Neuronal stem cell (in vitro differentiated cells): ENCODE results near the gene CD80.

Experiments
- DNase-seq: peaks from one replicate; pipeline ENCODE4 v3.0.0-alpha.2; 2013; ENCODE audit warnings: low spot score
- H2AFZ ChIP-seq: one replicate; pipeline ENCODE4 v1.6.1; 2013; ENCODE audit warnings: mild to moderate bottlenecking, low read length, inconsistent platforms
- H2AK5ac ChIP-seq: 2 replicates; pipeline ENCODE4 v1.6.1; 2013; ENCODE audit warnings: low read depth, mild to moderate bottlenecking, inconsistent platforms, low read length, moderate library complexity, mixed read lengths
- H2BK120ac ChIP-seq: 2 replicates; pipeline ENCODE4 v1.6.1; 2013; ENCODE audit warnings: low read depth, mild to moderate bottlenecking, inconsistent platforms, low read length, moderate library complexity, mixed read lengths
- H2BK12ac ChIP-seq: one replicate; pipeline ENCODE4 v1.6.1; 2013; ENCODE audit warnings: low read length, inconsistent platforms
- H2BK15ac ChIP-seq: 2 replicates; pipeline ENCODE4 v1.6.1; 2013; ENCODE audit warnings: mild to moderate bottlenecking, low read length, inconsistent platforms, mixed read lengths
- H2BK5ac ChIP-seq: one replicate; pipeline ENCODE4 v1.6.1; 2013; ENCODE audit warnings: inconsistent platforms, mild to moderate bottlenecking, low read length, moderate library complexity
- H3K14ac ChIP-seq: one replicate; pipeline ENCODE4 v1.6.1; 2013; ENCODE audit warnings: low read length, inconsistent platforms
- H3K18ac ChIP-seq: 2 replicates; pipeline ENCODE4 v1.6.1; 2013; ENCODE audit warnings: low read length, inconsistent platforms
- H3K23ac ChIP-seq: 2 replicates; pipeline ENCODE4 v1.6.1; 2013; ENCODE audit warnings: low read depth, mild to moderate bottlenecking, mixed read lengths, low read length, inconsistent platforms; ENCODE audit not compliant: poor library complexity
- H3K27ac ChIP-seq: replicated peaks from 3 replicates; pipeline ENCODE4 v1.5.1; 2013; ENCODE audit warnings: low read length, inconsistent platforms
- H3K27me3 ChIP-seq, 3 experiments: 2 replicates each; pipeline ENCODE4 v1.6.1; 2013; ENCODE audit warnings: low read length in 3 of 3, mild to moderate bottlenecking in 2 of 3, inconsistent platforms in 1 of 3, low read depth in 1 of 3, mixed read lengths in 1 of 3, moderate library complexity in 1 of 3; ENCODE audit not compliant: control insufficient read depth in 3 of 3, insufficient read depth in 3 of 3
- H3K36me3 ChIP-seq, 2 donors: replicated peaks in 1 of 2; 2 replicates each; pipeline ENCODE4 v1.6.1; 2013; ENCODE audit warnings: low read length in 2 of 2; ENCODE audit not compliant: control insufficient read depth in 2 of 2, insufficient read depth in 2 of 2
- H3K4ac ChIP-seq: 2 replicates; pipeline ENCODE4 v1.6.1; 2013; ENCODE audit warnings: inconsistent platforms, mild to moderate bottlenecking, low read length, moderate library complexity
- H3K4me1 ChIP-seq, 2 donors: 1 replicate in 1 of 2; 2 replicates in 1 of 2; pipeline ENCODE4 v1.6.1; 2013; ENCODE audit warnings: low read length in 2 of 2, low read depth in 1 of 2; ENCODE audit not compliant: control insufficient read depth in 2 of 2, insufficient read depth in 1 of 2
- H3K4me2 ChIP-seq: one replicate; pipeline ENCODE4 v1.6.1; 2013; ENCODE audit warnings: mild to moderate bottlenecking, low read length, inconsistent platforms; ENCODE audit not compliant: insufficient read depth, poor library complexity, severe bottlenecking
- H3K4me3 ChIP-seq, 2 donors: 2 replicates each; pipeline ENCODE4 v1.5.1; 2013; ENCODE audit warnings: low read length in 2 of 2, mild to moderate bottlenecking in 2 of 2, inconsistent platforms in 1 of 2, moderate library complexity in 1 of 2
- H3K79me1 ChIP-seq: one replicate; pipeline ENCODE4 v1.6.1; 2013; ENCODE audit warnings: low read depth, mild to moderate bottlenecking, inconsistent platforms, low read length, moderate library complexity
- H3K9ac ChIP-seq: one replicate; pipeline ENCODE4 v1.6.1; 2013; ENCODE audit warnings: mild to moderate bottlenecking, low read depth, low read length, inconsistent platforms; ENCODE audit not compliant: poor library complexity
- H3K9me3 ChIP-seq, 2 donors: replicated peaks in 1 of 2; 2 replicates each; pipeline versions ENCODE3 to v1.6.1; 2013; ENCODE audit warnings: low read length in 2 of 2, mild to moderate bottlenecking in 2 of 2, inconsistent platforms in 1 of 2, low read depth in 1 of 2, mixed read lengths in 1 of 2, moderate library complexity in 1 of 2; ENCODE audit not compliant: control insufficient read depth in 2 of 2, insufficient read depth in 1 of 2
- H4K8ac ChIP-seq: one replicate; pipeline ENCODE4 v1.6.1; 2013; ENCODE audit warnings: low read depth, mild to moderate bottlenecking, inconsistent platforms, low read length, moderate library complexity
- H4K91ac ChIP-seq: one replicate; pipeline ENCODE4 v1.6.1; 2013; ENCODE audit warnings: low read length, low read depth, mild to moderate bottlenecking, inconsistent platforms; ENCODE audit not compliant: poor library complexity
- WGBS, 2 donors: extraction: QIAGEN DNeasy Blood & Tissue Kit; methylation state at CpG; one replicate each; pipeline ENCODE4 v1.1.7; 2013; ENCODE audit warnings: missing lambda C conversion rate in 2 of 2, mixed read lengths in 1 of 2; ENCODE audit not compliant: insufficient read length in 2 of 2, insufficient replicate concordance in 1 of 2; ENCODE audit errors: extremely low coverage in 2 of 2; 5-methylcytosine and 5-hydroxymethylcytosine counted together

CD80 gene

DNA sequence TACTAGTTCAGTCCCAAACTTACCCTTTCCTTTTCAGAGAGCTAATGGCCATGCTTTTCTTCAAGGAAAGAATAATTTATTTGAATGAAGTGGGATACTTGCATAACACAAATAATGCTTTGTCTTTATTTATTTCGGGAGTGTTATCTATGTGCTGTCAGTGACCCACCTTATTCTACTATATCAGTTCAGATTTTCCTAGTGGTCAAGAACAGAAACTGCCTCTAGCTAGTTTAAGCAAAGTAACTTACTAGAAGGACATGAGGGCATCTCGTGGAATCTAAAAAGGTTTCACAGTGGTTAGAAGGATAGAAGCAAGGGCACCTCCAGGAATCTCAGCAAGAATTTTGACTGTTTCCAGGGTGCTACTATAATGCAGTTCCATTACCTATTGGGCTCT lies 64.8 kb downstream of the CD80 start:
- peaks cover 1 to 2% of the 10 kb centered on the region in 2 donors for H3K4me1 ChIP-seq
- H2BK12ac ChIP-seq = no peak overlapping the region
- DNase-seq = no peak
- H3K36me3 ChIP-seq = peaks cover 0 to 27% of the 10 kb centered on the region in 2 donors
- no peak overlapping the region for H2BK15ac ChIP-seq
- no peak overlapping the region for H2BK120ac ChIP-seq
- H2AK5ac ChIP-seq = no peak overlapping the region
- no peak overlapping the region for H3K14ac ChIP-seq
- H2BK5ac ChIP-seq = no peak overlapping the region
- no CpG with 5 or more reads among the region's 2 CpGs for WGBS, 2 donors
- no peak overlapping the region for H3K4ac ChIP-seq
- H4K91ac ChIP-seq = no peak overlapping the region
- H3K27ac ChIP-seq = no peak overlapping the region
- H3K27me3 ChIP-seq = no peaks in the 10 kb centered on the region
- H3K23ac ChIP-seq = no peak overlapping the region
- H3K9ac ChIP-seq = no peak overlapping the region
- no peak overlapping the region for H3K4me2 ChIP-seq
- peaks cover 3% of the 10 kb centered on the region for H3K79me1 ChIP-seq
- no peak overlapping the region for H3K4me3 ChIP-seq
- H3K18ac ChIP-seq = no peak overlapping the region
- H3K9me3 ChIP-seq = no peaks in the 10 kb centered on the region
- H2AFZ ChIP-seq = no peak overlapping the region
- H4K8ac ChIP-seq = no peak overlapping the region

DNA sequence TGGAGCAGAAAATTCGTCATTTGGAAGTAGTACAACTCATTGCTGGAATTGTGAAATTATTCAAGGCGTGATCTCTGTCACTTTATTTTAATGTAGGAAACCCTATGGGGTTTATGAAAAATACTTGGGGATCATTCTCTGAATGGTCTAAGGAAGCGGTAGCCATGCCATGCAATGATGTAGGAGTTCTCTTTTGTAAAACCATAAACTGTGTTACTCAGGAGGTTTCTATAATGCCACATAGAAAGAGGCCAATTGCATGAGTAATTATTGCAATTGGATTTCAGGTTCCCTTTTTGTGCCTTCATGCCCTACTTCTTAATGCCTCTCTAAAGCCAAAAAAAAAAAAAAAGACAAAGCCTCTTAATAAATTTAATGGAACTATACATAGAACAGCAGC lies 66.6 kb downstream of the CD80 start:
- Histone ChIP-seq H3K9ac (no peak overlapping the region), H3K23ac (no peak overlapping the region), H3K4ac (no peak overlapping the region), H2BK120ac (no peak overlapping the region), H2AK5ac (no peak overlapping the region), H2BK5ac (no peak overlapping the region), H3K4me1 (peaks cover 1 to 2% of the 10 kb centered on the region in 2 donors), H3K4me3 (no peak overlapping the region), H2BK12ac (no peak overlapping the region), H3K4me2 (no peak overlapping the region), H3K36me3 (peaks cover 2 to 45% of the 10 kb centered on the region in 2 donors), H3K14ac (no peak overlapping the region), H2AFZ (no peak overlapping the region), H4K91ac (no peak overlapping the region), H2BK15ac (no peak overlapping the region), H3K27ac (no peak overlapping the region), H4K8ac (no peak overlapping the region), H3K9me3 (no peaks in the 10 kb centered on the region), H3K27me3 (no peaks in the 10 kb centered on the region), H3K18ac (no peak overlapping the region), H3K79me1 (no peaks in the 10 kb centered on the region)
- DNase-seq = no peak
- no CpG with 5 or more reads among the region's 3 CpGs for WGBS, 2 donors

DNA sequence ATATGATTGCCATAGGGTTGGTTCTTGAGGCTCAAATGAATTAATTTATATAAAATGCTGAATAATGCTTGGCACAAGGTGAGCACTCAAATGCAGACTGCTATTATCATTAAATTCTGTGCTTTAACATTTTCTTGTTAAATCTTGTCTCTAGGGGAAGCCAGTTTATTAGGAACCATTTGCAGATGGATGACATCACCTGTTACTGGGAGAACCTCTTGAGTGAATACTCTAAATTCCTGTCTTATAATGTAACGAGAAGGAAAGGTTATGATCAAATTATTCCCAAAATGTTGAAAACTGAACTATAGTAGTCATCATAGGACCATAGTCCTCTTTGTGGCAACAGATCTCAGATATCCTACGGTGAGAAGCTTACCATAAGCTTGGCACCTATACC lies 67.3 kb downstream of the CD80 start:
- no peak overlapping the region for H3K27ac ChIP-seq
- no peak overlapping the region for H2BK12ac ChIP-seq
- no peak overlapping the region for H2BK15ac ChIP-seq
- H3K36me3 ChIP-seq = peaks cover 3 to 47% of the 10 kb centered on the region in 2 donors
- H3K4me1 ChIP-seq = no peaks in the 10 kb centered on the region
- H3K18ac ChIP-seq = no peak overlapping the region
- H3K4me3 ChIP-seq = no peak overlapping the region
- no peaks in the 10 kb centered on the region for H3K9me3 ChIP-seq
- no peak overlapping the region for H4K91ac ChIP-seq
- H3K4ac ChIP-seq = no peak overlapping the region
- no peak overlapping the region for H3K4me2 ChIP-seq
- H3K14ac ChIP-seq = no peak overlapping the region
- H2AK5ac ChIP-seq = no peak overlapping the region
- no peak overlapping the region for H3K23ac ChIP-seq
- no peak overlapping the region for H2AFZ ChIP-seq
- WGBS, 2 donors = no CpG with 5 or more reads among the region's 2 CpGs
- no peak for DNase-seq
- H2BK120ac ChIP-seq = no peak overlapping the region
- H3K79me1 ChIP-seq = no peaks in the 10 kb centered on the region
- H2BK5ac ChIP-seq = no peak overlapping the region
- no peaks in the 10 kb centered on the region for H3K27me3 ChIP-seq
- H4K8ac ChIP-seq = no peak overlapping the region
- H3K9ac ChIP-seq = no peak overlapping the region

DNA sequence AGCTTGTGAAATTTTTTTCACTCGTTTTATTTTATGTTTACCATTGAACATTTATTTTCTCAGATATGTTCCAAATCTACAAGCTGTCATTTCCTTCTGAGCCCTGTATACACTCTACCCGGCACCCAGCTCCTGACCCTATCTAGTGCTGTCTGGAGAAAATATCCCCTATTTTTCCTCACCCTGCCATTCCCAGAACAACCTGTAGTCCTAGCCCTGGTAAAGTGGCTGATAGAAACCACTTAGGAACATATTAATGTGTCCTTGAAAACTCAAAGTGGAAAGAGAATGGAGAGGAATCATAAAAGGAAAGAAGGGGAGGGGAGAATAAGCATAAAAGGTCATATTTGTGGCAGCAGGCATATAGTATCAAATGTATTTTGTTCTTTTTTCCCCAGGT lies 69.3 kb downstream of the CD80 start:
- Histone ChIP-seq H2AFZ (no peak overlapping the region), H2BK15ac (no peak overlapping the region), H3K4ac (no peak overlapping the region), H3K4me1 (no peaks in the 10 kb centered on the region), H2AK5ac (no peak overlapping the region), H2BK12ac (no peak overlapping the region), H3K18ac (no peak overlapping the region), H3K9ac (no peak overlapping the region), H3K4me3 (no peak overlapping the region), H4K8ac (no peak overlapping the region), H2BK120ac (no peak overlapping the region), H3K14ac (no peak overlapping the region), H4K91ac (no peak overlapping the region), H2BK5ac (no peak overlapping the region), H3K27me3 (no peaks in the 10 kb centered on the region), H3K36me3 (peaks cover 15 to 67% of the 10 kb centered on the region in 2 donors), H3K27ac (no peak overlapping the region), H3K79me1 (no peaks in the 10 kb centered on the region), H3K4me2 (no peak overlapping the region), H3K23ac (no peak overlapping the region), H3K9me3 (no peaks in the 10 kb centered on the region)
- no peak for DNase-seq
- no CpG with 5 or more reads among the region's 2 CpGs for WGBS, 2 donors
